IMR-90 (cell line): Measurements from ENCODE around the gene CHI3L1.

Experiments used
- BHLHE40 ChIP-seq: fragments of 150-350 bp; IDR thresholded peaks from 2 replicates; pipeline ENCODE4 v1.6.1; 2016; ENCODE audit warnings: mild to moderate bottlenecking, low read depth, low read length
- MAFK ChIP-seq: IDR thresholded peaks from 2 replicates; pipeline ENCODE4 v1.6.1; 2012; ENCODE audit warnings: low read depth, low read length, improper control_type of control experiment
- MAZ ChIP-seq: IDR thresholded peaks from 2 replicates; pipeline ENCODE4 v1.6.1; 2012; ENCODE audit warnings: low read depth, mild to moderate bottlenecking, low read length, improper control_type of control experiment, moderate library complexity, borderline replicate concordance
- MXI1 ChIP-seq: IDR thresholded peaks from 2 replicates; pipeline ENCODE4 v1.6.1; 2012; ENCODE audit warnings: low read depth, mild to moderate bottlenecking, low read length, moderate library complexity, borderline replicate concordance
- POLR2A ChIP-seq: IDR thresholded peaks from 2 replicates; pipeline ENCODE4 v1.6.1; 2012; ENCODE audit warnings: mild to moderate bottlenecking, low read depth, low read length
- RAD21 ChIP-seq: IDR thresholded peaks from 2 replicates; pipeline ENCODE4 v1.6.1; 2012; ENCODE audit warnings: low read length, improper control_type of control experiment
- RFX5 ChIP-seq: IDR thresholded peaks from 2 replicates; pipeline ENCODE4 v1.8.0; 2012; ENCODE audit warnings: low read depth, mild to moderate bottlenecking, low read length, moderate library complexity
- TF ChIP-seq, protein P1 (sequence below): conservative IDR thresholded peaks from 2 replicates; pipeline ENCODE4 v1.5.1; 2012; ENCODE audit warnings: mild to moderate bottlenecking, low read depth, low read length, improper control_type of control experiment

DNA sequence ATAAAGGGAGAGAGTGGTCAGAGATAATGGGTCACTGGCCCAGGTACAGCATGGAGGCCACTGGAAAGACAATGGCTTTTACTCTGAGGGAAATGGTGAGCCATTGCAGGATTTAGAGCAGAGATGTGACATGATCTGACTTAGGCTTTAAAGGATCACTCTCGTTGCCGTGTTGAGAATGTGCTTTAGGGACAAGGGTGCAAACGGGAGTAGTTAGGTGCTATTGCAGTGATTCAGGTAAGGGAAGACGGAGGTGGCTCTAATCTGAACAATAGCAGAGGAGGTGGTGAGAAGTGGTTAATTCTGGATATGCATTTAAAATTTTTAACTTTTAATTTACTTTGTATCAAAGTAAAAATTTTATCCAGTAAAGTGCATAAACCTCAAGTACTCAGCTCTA is 49.2 kb downstream of the CHI3L1 start:
- TF ChIP-seq RFX5 (no peak), POLR2A (no peak), MXI1 (no peak), MAFK (no peak), MAZ (no peak), RAD21 (no peak), BHLHE40 (no peak)
- TF ChIP-seq, protein P1, sequence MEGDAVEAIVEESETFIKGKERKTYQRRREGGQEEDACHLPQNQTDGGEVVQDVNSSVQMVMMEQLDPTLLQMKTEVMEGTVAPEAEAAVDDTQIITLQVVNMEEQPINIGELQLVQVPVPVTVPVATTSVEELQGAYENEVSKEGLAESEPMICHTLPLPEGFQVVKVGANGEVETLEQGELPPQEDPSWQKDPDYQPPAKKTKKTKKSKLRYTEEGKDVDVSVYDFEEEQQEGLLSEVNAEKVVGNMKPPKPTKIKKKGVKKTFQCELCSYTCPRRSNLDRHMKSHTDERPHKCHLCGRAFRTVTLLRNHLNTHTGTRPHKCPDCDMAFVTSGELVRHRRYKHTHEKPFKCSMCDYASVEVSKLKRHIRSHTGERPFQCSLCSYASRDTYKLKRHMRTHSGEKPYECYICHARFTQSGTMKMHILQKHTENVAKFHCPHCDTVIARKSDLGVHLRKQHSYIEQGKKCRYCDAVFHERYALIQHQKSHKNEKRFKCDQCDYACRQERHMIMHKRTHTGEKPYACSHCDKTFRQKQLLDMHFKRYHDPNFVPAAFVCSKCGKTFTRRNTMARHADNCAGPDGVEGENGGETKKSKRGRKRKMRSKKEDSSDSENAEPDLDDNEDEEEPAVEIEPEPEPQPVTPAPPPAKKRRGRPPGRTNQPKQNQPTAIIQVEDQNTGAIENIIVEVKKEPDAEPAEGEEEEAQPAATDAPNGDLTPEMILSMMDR, result no peak
